H54 (cell line): ENCODE results near the gene KRTAP10-6.
"Not testable (repeated sequence)": the region's sequence is repeated elsewhere in the genome, so short reads cannot be mapped to it uniquely, and the experiment has no call there.

Experiments used
- DNase-seq: peaks from one replicate; pipeline ENCODE4 v3.0.0; 2011; ENCODE audit warnings: low spot score, mixed read lengths; ENCODE audit not compliant: insufficient read length
- FAIRE-seq: peaks from 3 replicates; lab custom pipeline; 2011; peaks lifted over from hg19 to GRCh38; lab: Jason Lieb, UNC
- POLR2A ChIP-seq: IDR thresholded peaks from 2 replicates; pipeline ENCODE4 v1.6.1; 2011; ENCODE audit warnings: low read depth, mild to moderate bottlenecking, low read length

Gene KRTAP10-6

DNA sequence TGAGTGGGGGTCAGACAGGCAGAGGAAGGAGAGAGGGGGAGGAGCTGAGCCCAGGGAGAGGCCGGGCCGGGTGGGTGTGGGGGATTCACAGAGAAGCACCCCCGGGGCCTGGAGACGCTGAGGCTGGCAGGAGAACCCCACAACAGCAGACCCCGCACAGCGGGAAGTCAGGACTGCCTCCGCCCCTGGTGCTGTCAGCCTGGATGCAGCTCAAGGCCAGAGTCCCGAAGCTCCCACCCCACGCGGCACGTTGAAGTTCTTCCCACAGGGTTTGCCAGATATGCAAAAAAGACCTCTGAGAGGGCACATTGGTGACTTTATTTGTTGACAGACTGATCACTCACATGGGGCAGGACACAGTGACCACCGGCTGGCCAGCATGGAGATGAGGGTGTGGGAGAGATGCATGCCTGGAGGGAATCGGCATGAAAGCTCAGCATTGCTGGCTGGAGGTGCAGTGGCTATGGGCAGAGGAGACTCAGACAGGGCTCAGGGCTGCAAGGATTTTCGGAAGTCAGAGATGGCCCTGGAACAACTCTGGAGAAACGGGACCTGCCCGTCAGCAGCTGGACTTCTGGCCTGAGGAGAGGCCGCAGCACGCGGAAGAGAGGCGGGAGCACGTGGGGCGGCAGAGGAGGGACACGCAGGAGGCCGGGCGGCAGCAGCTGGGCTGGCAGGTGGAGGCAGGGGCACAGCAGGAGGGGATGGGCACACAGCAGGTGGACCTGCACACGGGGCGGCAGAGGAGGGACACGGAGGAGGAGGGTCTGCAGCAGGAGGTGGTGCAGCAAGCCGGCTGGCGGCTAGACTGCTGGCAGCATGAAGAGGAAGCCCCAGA is 34.6 kb downstream of the KRTAP10-6 start:
- DNase-seq (no peak), FAIRE-seq (no peak)
- TF ChIP-seq POLR2A, result no peak

DNA sequence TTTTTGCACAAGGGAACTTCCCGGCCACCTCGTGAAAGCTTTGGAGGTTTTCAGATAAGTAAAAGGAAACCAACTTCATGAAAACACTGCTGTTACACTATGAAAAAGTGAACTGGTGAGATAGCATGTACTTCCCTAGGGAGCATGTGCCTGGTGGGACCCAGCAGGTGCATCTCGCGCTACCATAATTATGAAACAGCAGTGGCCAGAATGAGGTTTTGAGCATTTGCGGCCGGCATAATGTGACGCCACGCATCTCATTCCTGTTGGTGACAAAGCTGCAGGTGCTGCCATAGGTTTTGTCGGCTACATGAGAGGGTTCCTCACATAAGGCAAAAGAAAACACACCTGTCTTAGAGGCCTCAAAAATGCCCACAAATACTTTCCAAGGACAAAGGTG is 35.4 kb downstream of the KRTAP10-6 start:
- FAIRE-seq (no peak), DNase-seq (no peak)
- TF ChIP-seq POLR2A, result no peak

DNA sequence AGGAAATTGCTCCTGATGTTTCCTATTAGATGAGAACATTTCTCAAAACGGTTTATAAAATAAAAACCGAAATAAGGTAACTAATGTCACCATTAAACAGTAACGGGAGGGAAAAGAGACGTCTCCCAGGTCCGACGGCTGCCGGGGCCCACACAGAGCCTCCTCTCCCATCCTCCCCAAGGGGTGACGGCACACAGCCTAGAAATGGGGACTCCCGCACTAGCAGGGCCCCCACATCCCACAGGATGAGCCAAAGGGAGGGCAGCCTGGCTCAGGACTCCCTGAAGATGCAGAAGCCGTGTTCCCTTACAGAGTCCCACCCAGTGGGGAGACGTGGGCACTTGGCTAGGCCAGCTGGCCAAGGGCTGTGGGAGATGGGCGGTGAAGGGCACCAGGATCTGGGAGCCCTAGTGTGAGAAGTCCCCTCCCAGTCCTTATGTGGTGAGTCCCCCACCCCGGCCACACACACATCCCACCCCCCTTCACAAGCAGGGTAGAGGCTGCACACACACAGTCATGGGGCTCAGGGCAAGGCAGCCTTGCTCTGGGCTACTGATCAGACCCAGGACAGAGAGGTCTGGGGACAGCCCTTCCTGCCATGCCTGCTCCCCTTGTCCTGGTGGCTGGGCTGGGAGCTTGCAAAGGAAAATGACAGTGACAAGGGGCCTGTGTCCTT is 37.0 kb downstream of the KRTAP10-6 start:
- no peak for FAIRE-seq
- DNase-seq, result no peak
- no peak for TF ChIP-seq POLR2A

DNA sequence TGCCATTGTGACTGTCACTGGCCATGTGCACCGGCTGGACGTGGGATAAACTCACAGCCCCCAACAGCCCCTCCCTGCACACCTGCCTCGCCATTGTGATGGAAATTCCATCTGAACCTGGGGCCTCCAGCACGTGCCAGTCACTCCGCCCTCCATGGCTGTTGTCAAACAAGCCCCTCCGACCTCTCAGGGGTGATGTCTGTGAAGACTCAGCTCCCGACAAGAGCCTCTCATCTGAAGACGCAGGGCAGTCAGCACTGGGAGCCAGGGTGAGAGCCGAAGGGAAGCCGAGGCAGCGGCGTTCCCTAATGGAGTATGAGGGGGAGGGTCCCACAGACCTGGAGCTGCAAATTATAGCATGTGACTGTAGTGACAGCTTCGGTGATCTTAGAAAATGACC is 39.6 kb downstream of the KRTAP10-6 start:
- no peak for TF ChIP-seq POLR2A
- DNase-seq (no peak), FAIRE-seq (no peak)

DNA sequence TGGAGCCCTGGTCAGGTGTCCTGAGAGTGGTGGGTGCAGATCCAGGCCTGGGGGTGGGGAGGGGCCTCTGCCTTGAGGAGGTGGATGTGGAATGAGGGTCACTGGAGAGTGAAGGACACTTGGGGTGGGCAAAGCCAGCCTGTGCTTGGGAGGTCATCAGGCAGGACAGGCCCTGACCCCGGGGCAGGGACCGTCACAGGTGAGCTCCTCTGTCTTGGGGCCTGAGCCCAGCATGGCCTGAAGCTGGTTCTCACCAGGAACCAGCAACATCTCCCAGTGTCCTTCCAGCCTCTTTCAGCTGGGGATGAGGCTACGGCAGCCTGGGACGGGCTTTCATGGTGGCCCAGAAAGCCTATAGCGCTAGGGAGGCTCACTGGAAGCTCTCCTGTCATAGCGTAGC is 40.2 kb downstream of the KRTAP10-6 start:
- no peak for TF ChIP-seq POLR2A
- no peak for FAIRE-seq
- no peak for DNase-seq

DNA sequence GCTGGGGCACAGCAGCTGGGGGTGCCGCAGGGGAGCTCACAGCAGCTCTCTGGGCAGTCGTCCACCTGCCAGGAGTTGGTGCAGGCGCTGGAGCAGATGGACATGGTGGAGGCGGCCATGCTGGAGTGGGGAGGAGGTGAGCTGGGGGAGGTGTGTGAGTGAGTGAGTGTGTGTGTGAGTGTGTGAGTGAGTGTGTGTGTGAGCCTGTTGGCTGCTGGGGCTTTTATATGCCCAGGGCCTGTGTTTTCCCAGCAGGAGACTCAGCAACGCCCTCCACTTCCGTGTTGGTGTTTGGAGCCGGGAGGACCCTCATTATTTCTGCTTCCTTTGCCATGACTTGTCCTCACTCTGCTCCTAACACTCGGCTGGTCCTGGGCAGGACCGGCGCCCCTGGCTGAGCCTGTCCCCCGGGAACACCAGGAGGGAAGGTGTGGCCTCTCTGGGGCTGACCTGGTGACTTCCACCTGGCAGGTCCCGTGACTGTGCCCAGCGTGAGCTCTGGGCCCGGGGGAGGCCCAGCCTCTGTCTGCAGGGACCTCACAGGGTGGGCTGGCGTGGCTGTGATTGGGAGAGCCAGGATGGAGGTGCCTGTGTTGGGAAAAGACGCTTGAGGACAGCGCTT is 40.9 kb downstream of the KRTAP10-6 start, which contains the start of gene KRTAP10-2:
Gene KRTAP10-2, minus strand, starts transcription at position 166 of the 622 bp plus-strand sequence. Its CDS starts 47 bp downstream, at position 119.
- no peak for FAIRE-seq
- no peak for DNase-seq

DNA sequence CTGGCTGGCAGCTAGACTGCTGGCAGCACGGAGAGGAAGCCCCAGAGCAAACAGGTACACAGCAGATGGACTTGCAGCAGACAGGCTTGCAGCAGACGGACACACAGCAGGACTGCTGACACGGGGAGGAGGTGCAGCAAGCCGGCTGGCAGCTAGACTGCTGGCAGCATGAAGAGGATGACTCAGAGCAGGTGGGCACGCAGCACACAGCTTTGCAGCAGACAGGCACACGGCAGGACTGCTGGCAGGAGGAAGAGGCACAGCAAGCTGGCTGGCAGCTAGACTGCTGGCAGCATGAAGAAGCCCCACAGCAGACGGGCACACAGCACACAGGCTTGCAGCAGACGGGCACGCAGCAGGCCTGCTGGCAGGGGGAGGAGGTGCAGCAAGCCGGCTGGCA is 41.5 kb downstream of the KRTAP10-6 start:
- TF ChIP-seq POLR2A, result no peak
- no peak for DNase-seq
- no peak for FAIRE-seq

More for the DNA sequence above, 40.9 kb downstream of the KRTAP10-6 start, which contains the start of gene KRTAP10-2:
- no peak for TF ChIP-seq POLR2A

DNA sequence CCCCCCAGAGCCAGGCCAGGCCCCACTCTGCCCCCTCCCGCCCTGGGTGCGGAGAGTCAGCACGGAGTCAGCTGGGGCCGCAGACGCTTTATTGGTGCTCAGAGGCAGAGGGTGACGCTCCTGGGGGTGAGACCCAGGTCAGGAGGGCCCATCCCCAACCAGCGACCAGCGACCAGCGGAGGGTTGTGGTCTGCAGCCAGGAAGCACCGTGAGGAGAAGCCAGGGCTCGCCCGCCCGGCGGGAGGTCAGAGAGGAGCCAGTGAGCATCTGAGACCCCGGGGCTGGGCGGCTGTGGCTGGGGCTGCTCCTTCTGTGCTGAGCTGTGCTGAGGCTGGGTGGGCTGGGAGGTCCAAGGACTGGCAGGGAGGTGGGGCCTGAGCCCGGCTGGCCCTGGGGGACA is 42.0 kb downstream of the KRTAP10-6 start:
- not testable (repeated sequence) for DNase-seq, FAIRE-seq

DNA sequence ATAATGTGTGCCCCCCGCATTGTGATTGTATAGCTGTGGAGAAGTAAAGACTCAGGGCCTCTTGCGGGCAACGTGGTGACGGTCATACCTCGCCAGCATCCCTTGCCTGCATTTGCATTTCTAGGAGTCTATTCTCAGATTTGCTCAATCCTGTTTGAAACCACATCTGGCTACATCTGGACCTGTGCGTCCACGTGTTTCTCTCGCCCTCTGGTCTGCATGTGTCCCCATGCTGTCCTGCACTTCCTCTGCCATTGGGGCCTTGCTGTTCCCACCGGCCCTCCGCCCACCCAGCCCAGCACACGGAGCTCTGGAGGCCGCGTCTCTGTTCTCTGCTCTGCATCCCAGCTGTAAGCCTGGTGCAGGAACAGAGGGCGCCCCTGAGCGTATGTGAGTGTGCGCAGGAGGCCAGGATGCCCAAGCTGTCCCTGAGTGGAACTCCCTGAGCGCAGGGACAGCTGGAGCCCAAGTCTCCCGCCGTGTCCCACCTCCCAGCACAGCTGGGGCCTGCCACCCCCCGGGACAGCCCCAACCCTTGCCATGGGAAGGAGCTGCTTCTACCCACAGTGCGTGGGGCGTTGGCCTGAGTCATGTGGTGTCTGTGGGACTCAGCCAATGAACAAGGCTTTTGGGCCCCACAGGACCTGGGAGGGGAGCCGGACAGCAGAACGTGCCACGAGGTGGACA is 42.6 kb downstream of the KRTAP10-6 start:
- no peak for TF ChIP-seq POLR2A
- FAIRE-seq (no peak), DNase-seq (no peak)

DNA sequence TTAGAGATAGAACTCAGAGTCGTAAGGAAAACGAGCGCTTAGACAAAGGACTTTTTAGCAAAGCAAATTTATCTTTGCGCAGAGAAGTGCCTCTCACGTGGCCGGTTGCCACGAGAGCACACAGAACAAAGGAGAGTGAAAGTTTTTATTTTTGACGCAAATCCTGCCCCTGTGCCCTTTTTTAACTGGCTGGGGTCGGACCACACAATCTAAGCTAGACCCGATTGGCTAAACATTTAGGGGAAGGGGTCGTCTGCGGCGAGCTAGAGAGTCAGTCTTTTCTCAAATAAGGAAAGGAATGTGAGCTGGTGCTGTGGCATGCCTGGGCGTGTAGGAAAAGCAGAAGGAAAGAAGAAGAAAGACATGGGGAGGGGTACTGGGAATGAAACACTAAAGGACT is 43.4 kb downstream of the KRTAP10-6 start:
- DNase-seq (no peak), FAIRE-seq (no peak)
- no peak for TF ChIP-seq POLR2A

DNA sequence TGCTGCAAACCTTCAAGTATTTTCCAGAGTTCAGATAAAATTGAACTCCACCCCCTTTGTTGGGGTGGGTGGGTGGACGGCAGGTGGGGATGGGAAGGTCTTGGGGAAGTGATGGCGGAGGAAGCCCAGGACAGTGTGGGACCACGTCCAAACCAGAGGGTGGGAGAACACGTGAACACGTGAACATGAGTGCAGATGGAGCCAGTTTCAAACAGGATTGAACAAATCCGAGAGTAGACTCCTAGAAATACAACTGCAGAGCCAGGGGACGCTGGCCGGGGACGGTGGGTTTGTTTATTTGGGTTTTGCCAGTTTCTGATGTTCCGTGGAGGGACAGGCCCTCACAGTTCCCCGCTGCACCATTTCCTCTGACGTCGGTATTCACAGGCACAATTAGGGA is 43.9 kb downstream of the KRTAP10-6 start:
- no peak for DNase-seq
- no peak for TF ChIP-seq POLR2A
- FAIRE-seq, result no peak

DNA sequence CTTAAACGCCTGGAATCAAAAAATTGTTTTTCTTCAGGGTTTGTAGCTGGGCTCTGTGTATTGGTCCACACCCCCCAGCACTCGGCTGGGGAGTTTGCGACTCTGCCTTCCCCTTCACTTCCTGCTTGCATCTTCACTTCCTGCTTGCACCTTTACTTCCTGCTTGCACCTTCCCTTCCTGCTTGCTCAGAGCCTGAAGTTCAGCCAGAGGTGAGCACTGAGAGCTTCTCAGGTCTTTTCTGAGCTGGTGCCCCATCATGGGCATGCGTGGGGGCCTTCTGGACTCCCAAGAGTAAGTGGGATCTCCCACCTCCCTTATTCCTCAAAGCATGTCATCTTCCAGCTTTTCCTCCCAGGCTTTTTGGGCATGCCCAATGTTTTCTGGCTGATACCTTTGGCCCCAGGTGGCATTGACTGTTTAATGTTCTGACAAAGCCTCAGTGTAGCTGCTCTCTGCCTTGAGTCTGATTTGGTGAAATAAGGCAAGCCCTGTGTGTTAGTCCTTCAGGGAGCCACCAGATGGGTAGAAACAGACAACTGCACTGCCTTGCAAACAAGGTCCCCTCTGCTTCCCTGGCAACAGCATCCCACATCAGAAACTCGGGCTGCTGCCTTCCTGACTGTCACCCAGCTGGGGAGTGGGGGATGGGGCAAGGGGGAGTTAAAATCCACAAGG is 44.5 kb downstream of the KRTAP10-6 start:
- no peak for TF ChIP-seq POLR2A
- FAIRE-seq (no peak), DNase-seq (no peak)

DNA sequence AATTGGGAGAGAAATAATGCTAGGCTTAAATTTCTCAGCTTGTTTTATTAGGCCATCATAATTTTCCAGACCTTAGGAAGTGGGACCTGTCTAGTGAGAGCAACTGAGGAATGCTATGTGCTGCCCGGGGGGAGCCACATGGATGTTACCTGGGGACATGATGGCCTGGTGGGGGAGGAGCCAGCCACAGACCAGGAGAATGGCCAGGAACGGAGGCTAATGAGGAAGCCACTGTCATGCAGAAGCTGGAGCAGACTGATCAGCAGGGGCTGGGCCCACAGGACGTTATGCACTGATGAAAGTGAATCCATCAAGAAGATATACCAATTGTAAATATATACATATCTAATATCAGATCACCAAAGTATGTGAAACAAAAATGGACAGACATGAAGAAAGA is 47.7 kb downstream of the KRTAP10-6 start:
- TF ChIP-seq POLR2A, result no peak
- DNase-seq (no peak), FAIRE-seq (no peak)
